PC-3 (cell line): ENCODE data around the gene AGAP5.
"Not testable (repeated sequence)": the region's sequence is repeated elsewhere in the genome, so short reads cannot be mapped to it uniquely, and the experiment has no call there.

Experiments used
- EZH2 ChIP-seq: fragments of 300-600 bp; sonication (generic); IDR thresholded peaks from one replicate; pipeline ENCODE4 v1.6.1; 2017; ENCODE audit warnings: antibody characterized with exemption, mild to moderate bottlenecking, low read length; ENCODE audit not compliant: unreplicated experiment
- EZH2phosphoT487 ChIP-seq: fragments of 300-600 bp; sonication (generic); IDR thresholded peaks from 2 replicates; pipeline ENCODE4 v1.6.1; 2018; ENCODE audit warnings: mild to moderate bottlenecking, antibody characterized with exemption, low read length, borderline replicate concordance
- TF ChIP-seq, protein P1 (sequence below): fragments of 300-600 bp; sonication (generic); conservative IDR thresholded peaks from 2 replicates; pipeline ENCODE4 v1.5.1; 2017; ENCODE audit warnings: antibody characterized with exemption, low read depth, mild to moderate bottlenecking, low read length

DNA sequence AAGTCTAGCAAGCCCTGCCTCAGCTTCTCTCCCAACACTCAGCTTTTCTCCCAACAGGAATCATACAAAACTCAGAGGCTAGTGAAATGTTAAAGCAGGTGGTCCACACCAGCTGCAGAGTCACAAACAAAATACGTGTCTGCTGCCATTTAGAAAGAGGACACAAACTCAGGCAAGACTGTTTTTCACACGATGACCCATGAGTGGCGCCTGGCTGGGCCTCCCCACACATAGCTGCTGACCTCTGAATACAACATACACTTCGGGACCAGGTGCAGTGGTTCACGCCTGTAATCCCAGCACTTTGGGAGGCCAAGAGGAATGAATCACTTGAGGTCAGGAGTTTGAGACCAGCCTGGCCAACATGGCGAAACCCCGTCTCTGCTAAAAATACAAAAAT is 35.2 kb downstream of the AGAP5 start:
- TF ChIP-seq, protein P1, sequence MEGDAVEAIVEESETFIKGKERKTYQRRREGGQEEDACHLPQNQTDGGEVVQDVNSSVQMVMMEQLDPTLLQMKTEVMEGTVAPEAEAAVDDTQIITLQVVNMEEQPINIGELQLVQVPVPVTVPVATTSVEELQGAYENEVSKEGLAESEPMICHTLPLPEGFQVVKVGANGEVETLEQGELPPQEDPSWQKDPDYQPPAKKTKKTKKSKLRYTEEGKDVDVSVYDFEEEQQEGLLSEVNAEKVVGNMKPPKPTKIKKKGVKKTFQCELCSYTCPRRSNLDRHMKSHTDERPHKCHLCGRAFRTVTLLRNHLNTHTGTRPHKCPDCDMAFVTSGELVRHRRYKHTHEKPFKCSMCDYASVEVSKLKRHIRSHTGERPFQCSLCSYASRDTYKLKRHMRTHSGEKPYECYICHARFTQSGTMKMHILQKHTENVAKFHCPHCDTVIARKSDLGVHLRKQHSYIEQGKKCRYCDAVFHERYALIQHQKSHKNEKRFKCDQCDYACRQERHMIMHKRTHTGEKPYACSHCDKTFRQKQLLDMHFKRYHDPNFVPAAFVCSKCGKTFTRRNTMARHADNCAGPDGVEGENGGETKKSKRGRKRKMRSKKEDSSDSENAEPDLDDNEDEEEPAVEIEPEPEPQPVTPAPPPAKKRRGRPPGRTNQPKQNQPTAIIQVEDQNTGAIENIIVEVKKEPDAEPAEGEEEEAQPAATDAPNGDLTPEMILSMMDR: not testable (repeated sequence)
- not testable (repeated sequence) for TF ChIP-seq EZH2, EZH2phosphoT487
